NCI-H2196 treated with DMSO at 0.1 percent for 48 hours (cell line): Measurements from ENCODE around the gene UHMK1.
A peak's percentile ranks its signal among the peaks of the same experiment; 100 is the strongest.
"Not testable (repeated sequence)": the region's sequence is repeated elsewhere in the genome, so short reads cannot be mapped to it uniquely, and the experiment has no call there.

Source experiments
- DNase-seq: peaks from one replicate; lab custom pipeline; 2025; ENCODE audit not compliant: unreplicated experiment; lab: John Stamatoyannopoulos, UW

Gene UHMK1

GRCh38 chr1:162564762-162565218, 67.2 kb downstream of the UHMK1 start:
- no peak for DNase-seq

GRCh38 chr1:162565460-162565859, 67.8 kb downstream of the UHMK1 start:
- no peak for DNase-seq

- no peak for DNase-seq
Measured at GRCh38 chr1:162566870-162567269, 69.3 kb downstream of the UHMK1 start.

GRCh38 chr1:162568802-162569201, 71.2 kb downstream of the UHMK1 start:
- DNase-seq = no peak

- DNase-seq = no peak
Measured at GRCh38 chr1:162570718-162571117, 73.1 kb downstream of the UHMK1 start.

- DNase-seq = not testable (repeated sequence)
Measured at GRCh38 chr1:162571121-162571520, 73.5 kb downstream of the UHMK1 start.

GRCh38 chr1:162571696-162572095, 74.1 kb downstream of the UHMK1 start:
- peak; percentile 59 for DNase-seq

- no peak for DNase-seq
Measured at GRCh38 chr1:162573136-162573535, 75.5 kb downstream of the UHMK1 start.

- no peak for DNase-seq
Measured at GRCh38 chr1:162578071-162578700, 80.6 kb downstream of the UHMK1 start.

- DNase-seq = no peak
Measured at GRCh38 chr1:162578936-162579335, 81.3 kb downstream of the UHMK1 start.
